NCI-H2081 (cell line): ENCODE data around the gene SLC16A4.

ENCODE experiments used
- DNase-seq, 2 experiments: peaks; one replicate each; lab custom pipeline; 2025; lab: John Stamatoyannopoulos, UW

The SLC16A4 gene

GRCh38 chr1:110326826-110327225 lies 64.0 kb downstream of the SLC16A4 start:
- DNase-seq = no peak

- DNase-seq = no peak
Measured at GRCh38 chr1:110324667-110325066, 66.2 kb downstream of the SLC16A4 start.

GRCh38 chr1:110321846-110322245 lies 69.0 kb downstream of the SLC16A4 start:
- no peak for DNase-seq

- DNase-seq = no peak
Measured at GRCh38 chr1:110321045-110321444, 69.8 kb downstream of the SLC16A4 start.

- DNase-seq = no peak
Measured at GRCh38 chr1:110320168-110320518, 70.7 kb downstream of the SLC16A4 start.

- no peak for DNase-seq
Measured at GRCh38 chr1:110319332-110320167, 71.3 kb downstream of the SLC16A4 start.

- DNase-seq = no peak
Measured at GRCh38 chr1:110318046-110318445, 72.8 kb downstream of the SLC16A4 start.

GRCh38 chr1:110316735-110317134 lies 74.1 kb downstream of the SLC16A4 start:
- DNase-seq = no peak
